Measurements from ENCODE around the gene ARHGEF2. TPM values are rescaled to one million over a fixed set of nuclear protein-coding genes. Genes with fewer than 3 reads are reported as not detected.

ARHGEF2 gene
- total and polyA plus RNA-seq, 10 of the 15 experiments (the other 5 are each of a cell fraction or from before 2014, with no cell fraction given) = 8.1 to 113 (median 69.9) TPM

DNA sequence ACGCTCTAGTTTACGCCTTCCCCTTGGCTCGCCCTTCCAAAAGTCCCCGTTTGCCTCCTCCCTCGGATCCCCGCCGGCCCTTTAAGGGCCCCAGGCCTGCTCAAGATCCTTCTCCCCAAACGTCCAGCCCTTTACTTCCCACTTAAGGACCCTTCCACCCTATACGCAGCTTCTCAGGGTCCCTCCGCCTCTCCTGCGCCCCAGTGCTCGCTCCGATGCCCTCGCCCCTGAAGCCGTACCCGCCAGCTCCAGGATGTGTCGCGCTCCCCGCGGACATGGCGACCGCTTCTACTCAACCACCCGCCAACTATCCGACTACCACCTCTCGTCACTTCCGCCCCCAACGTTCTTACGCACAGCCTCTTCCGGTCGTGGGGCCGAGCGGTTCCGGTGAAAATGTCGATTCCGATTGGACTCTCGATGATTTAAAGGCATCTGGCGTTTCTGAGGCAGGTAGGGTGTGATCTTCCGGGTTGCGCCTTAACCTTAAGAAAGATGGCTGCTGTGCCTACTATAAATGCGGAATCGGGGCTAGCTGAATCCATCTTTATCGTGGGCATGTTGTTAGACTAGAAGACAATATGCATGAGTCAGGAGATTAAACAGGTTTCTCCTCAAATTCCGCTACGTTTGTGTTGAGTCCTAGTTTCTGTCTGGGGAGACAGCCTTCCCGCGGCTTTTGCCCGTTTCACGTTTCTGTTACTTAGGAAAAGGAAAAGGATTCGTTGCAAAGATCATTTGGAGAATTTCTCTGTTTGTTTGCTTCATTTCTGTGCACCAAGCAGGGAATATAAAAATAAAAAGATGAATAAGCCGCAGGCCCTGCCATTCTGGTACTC, 44.0 kb downstream of the ARHGEF2 start, which contains the start of gene KHDC4 (continued):
- TF ChIP-seq, protein P1, sequence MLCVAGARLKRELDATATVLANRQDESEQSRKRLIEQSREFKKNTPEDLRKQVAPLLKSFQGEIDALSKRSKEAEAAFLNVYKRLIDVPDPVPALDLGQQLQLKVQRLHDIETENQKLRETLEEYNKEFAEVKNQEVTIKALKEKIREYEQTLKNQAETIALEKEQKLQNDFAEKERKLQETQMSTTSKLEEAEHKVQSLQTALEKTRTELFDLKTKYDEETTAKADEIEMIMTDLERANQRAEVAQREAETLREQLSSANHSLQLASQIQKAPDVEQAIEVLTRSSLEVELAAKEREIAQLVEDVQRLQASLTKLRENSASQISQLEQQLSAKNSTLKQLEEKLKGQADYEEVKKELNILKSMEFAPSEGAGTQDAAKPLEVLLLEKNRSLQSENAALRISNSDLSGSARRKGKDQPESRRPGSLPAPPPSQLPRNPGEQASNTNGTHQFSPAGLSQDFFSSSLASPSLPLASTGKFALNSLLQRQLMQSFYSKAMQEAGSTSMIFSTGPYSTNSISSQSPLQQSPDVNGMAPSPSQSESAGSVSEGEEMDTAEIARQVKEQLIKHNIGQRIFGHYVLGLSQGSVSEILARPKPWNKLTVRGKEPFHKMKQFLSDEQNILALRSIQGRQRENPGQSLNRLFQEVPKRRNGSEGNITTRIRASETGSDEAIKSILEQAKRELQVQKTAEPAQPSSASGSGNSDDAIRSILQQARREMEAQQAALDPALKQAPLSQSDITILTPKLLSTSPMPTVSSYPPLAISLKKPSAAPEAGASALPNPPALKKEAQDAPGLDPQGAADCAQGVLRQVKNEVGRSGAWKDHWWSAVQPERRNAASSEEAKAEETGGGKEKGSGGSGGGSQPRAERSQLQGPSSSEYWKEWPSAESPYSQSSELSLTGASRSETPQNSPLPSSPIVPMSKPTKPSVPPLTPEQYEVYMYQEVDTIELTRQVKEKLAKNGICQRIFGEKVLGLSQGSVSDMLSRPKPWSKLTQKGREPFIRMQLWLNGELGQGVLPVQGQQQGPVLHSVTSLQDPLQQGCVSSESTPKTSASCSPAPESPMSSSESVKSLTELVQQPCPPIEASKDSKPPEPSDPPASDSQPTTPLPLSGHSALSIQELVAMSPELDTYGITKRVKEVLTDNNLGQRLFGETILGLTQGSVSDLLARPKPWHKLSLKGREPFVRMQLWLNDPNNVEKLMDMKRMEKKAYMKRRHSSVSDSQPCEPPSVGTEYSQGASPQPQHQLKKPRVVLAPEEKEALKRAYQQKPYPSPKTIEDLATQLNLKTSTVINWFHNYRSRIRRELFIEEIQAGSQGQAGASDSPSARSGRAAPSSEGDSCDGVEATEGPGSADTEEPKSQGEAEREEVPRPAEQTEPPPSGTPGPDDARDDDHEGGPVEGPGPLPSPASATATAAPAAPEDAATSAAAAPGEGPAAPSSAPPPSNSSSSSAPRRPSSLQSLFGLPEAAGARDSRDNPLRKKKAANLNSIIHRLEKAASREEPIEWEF (IDR thresholded peaks at IDR 0.05; ENCODE audit: insufficient replicate concordance, low read depth, low read length) = peak; percentile 34
- TF ChIP-seq MEF2A (IDR thresholded peaks at IDR 0.05; ENCODE audit: insufficient read depth, low read depth, low read length) (no peak), FOS (IDR thresholded peaks at IDR 0.05; ENCODE audit: borderline replicate concordance, extremely low read depth, insufficient read length) (no peak), NFYB (IDR thresholded peaks at IDR 0.05; ENCODE audit: insufficient read depth, low read depth, low read length) (peak; percentile 60), SMAD1 (IDR thresholded peaks at IDR 0.05; ENCODE audit: low read depth, partially characterized antibody) (no peak), ZNF24 (IDR thresholded peaks at IDR 0.05) (no peak), ZZZ3 (IDR thresholded peaks at IDR 0.05; ENCODE audit: control insufficient read depth, insufficient read length, low read depth) (no peak), MTA3 (IDR thresholded peaks at IDR 0.05; ENCODE audit: borderline replicate concordance, low read length) (no peak; the same call in 1 of the 2 replicates), FOXM1 (IDR thresholded peaks at IDR 0.05; ENCODE audit: low read depth, low read length) (0 out of 2 replicates have a peak, but pooled peaks have one; percentile 12), CHD2 (IDR thresholded peaks at IDR 0.05; ENCODE audit: borderline replicate concordance, low read depth, low read length) (peak; percentile 88), EZH2 (IDR thresholded peaks at IDR 0.05; ENCODE audit: borderline replicate concordance, control insufficient read depth, low read depth, low read length) (no peak), HDGF (IDR thresholded peaks at IDR 0.05) (peak; percentile 85; the same call in 1 of the 2 replicates), ASH2L (IDR thresholded peaks at IDR 0.05; ENCODE audit: borderline replicate concordance, low read depth) (no peak; the same call in 1 of the 2 replicates)
- TF ChIP-seq, protein P2, sequence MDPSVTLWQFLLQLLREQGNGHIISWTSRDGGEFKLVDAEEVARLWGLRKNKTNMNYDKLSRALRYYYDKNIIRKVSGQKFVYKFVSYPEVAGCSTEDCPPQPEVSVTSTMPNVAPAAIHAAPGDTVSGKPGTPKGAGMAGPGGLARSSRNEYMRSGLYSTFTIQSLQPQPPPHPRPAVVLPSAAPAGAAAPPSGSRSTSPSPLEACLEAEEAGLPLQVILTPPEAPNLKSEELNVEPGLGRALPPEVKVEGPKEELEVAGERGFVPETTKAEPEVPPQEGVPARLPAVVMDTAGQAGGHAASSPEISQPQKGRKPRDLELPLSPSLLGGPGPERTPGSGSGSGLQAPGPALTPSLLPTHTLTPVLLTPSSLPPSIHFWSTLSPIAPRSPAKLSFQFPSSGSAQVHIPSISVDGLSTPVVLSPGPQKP (IDR thresholded peaks at IDR 0.05; ENCODE audit: low read depth, low read length) = peak; percentile 76
- TF ChIP-seq, protein P3, sequence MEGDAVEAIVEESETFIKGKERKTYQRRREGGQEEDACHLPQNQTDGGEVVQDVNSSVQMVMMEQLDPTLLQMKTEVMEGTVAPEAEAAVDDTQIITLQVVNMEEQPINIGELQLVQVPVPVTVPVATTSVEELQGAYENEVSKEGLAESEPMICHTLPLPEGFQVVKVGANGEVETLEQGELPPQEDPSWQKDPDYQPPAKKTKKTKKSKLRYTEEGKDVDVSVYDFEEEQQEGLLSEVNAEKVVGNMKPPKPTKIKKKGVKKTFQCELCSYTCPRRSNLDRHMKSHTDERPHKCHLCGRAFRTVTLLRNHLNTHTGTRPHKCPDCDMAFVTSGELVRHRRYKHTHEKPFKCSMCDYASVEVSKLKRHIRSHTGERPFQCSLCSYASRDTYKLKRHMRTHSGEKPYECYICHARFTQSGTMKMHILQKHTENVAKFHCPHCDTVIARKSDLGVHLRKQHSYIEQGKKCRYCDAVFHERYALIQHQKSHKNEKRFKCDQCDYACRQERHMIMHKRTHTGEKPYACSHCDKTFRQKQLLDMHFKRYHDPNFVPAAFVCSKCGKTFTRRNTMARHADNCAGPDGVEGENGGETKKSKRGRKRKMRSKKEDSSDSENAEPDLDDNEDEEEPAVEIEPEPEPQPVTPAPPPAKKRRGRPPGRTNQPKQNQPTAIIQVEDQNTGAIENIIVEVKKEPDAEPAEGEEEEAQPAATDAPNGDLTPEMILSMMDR (IDR thresholded peaks at IDR 0.05 in 2 of 3, conservative IDR thresholded peaks at IDR 0.05 in 1 of 3; ENCODE audit: control insufficient read depth in 2 of 3, extremely low read depth in 1 of 3, insufficient read depth in 1 of 3, low read depth in 3 of 3, low read length in 3 of 3) = 0 out of 6 replicates have a peak, but pooled peaks of 1 of the 3 experiments have one; percentile 15
- TF ChIP-seq, protein P4, sequence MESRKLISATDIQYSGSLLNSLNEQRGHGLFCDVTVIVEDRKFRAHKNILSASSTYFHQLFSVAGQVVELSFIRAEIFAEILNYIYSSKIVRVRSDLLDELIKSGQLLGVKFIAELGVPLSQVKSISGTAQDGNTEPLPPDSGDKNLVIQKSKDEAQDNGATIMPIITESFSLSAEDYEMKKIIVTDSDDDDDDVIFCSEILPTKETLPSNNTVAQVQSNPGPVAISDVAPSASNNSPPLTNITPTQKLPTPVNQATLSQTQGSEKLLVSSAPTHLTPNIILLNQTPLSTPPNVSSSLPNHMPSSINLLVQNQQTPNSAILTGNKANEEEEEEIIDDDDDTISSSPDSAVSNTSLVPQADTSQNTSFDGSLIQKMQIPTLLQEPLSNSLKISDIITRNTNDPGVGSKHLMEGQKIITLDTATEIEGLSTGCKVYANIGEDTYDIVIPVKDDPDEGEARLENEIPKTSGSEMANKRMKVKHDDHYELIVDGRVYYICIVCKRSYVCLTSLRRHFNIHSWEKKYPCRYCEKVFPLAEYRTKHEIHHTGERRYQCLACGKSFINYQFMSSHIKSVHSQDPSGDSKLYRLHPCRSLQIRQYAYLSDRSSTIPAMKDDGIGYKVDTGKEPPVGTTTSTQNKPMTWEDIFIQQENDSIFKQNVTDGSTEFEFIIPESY (IDR thresholded peaks at IDR 0.05) = no peak

All from GM12878 (cell line).